Breast epithelium (tissue), 3 donors: ENCODE results near the gene OVAAL.

ENCODE experiments used
- CTCF ChIP-seq, 3 donors: fragments of 450-650 bp; IDR thresholded peaks; one replicate each; pipeline ENCODE4 v1.5.1; 2016 to 2017; ENCODE audit warnings: antibody characterized with exemption in 3 of 3, mild to moderate bottlenecking in 3 of 3, moderate library complexity in 3 of 3
- POLR2AphosphoS5 ChIP-seq, 3 donors: sonication (generic); formaldehyde crosslinking; IDR thresholded peaks; one replicate each; pipeline ENCODE4 v1.6.1; 2017; ENCODE audit warnings: antibody characterized with exemption in 3 of 3

- TF ChIP-seq CTCF (IDR thresholded peaks at IDR 0.05), result no peak
- TF ChIP-seq POLR2AphosphoS5 (IDR thresholded peaks at IDR 0.05), result no peak
These were observed 29.8 kb upstream of the OVAAL start for GRCh38 chr1:180528868-180529470.
